MM.1S (cell line): ENCODE measurements around the gene DAB1.

Experiments used
- DNase-seq: peaks from one replicate; pipeline ENCODE4 v3.0.0-alpha.2; 2015
- H2AFZ ChIP-seq: fragments of 300-600 bp; sonication (generic); 2 replicates; pipeline ENCODE4 v1.6.0; 2016; ENCODE audit warnings: antibody characterized with exemption, low read length
- H3F3A ChIP-seq: fragments of 300-600 bp; sonication (generic); 2 replicates; pipeline ENCODE4 v1.6.1; 2016; ENCODE audit warnings: mild to moderate bottlenecking, antibody characterized with exemption, low read length, moderate library complexity, mixed read lengths; ENCODE audit not compliant: insufficient read depth
- H3K27ac ChIP-seq: fragments of 300-600 bp; sonication (generic); 2 replicates; pipeline ENCODE4 v1.5.1; 2016; ENCODE audit warnings: mild to moderate bottlenecking, low read length
- H3K27me3 ChIP-seq: fragments of 300-600 bp; sonication (generic); replicated peaks from 2 replicates; pipeline ENCODE4 v1.6.0; 2016; ENCODE audit warnings: low read length; ENCODE audit not compliant: insufficient read depth
- H3K36me3 ChIP-seq: fragments of 300-600 bp; sonication (generic); replicated peaks from 2 replicates; pipeline ENCODE4 v1.6.1; 2016; ENCODE audit warnings: mild to moderate bottlenecking, low read length, mixed read lengths; ENCODE audit not compliant: insufficient read depth
- H3K4me1 ChIP-seq: fragments of 300-600 bp; sonication (generic); 2 replicates; pipeline ENCODE4 v1.6.1; 2016; ENCODE audit warnings: low read length, mixed read lengths
- H3K4me2 ChIP-seq: fragments of 300-600 bp; sonication (generic); 2 replicates; pipeline ENCODE4 v1.6.0; 2016; ENCODE audit warnings: low read depth, low read length
- H3K4me3 ChIP-seq: fragments of 300-600 bp; sonication (generic); 2 replicates; pipeline ENCODE4 v1.5.1; 2016; ENCODE audit warnings: low read length, mixed read lengths
- H3K79me2 ChIP-seq: fragments of 300-600 bp; sonication (generic); 2 replicates; pipeline ENCODE4 v1.6.1; 2016; ENCODE audit warnings: mixed run types, low read length, mixed read lengths
- H3K9ac ChIP-seq: fragments of 300-600 bp; sonication (generic); 2 replicates; pipeline ENCODE4 v1.6.1; 2016; ENCODE audit warnings: low read length, mixed read lengths
- H3K9me2 ChIP-seq: fragments of 300-600 bp; sonication (generic); replicated peaks from 2 replicates; pipeline ENCODE4 v1.6.1; 2016; ENCODE audit warnings: mild to moderate bottlenecking, low read length, mixed read lengths; ENCODE audit not compliant: insufficient read depth
- H3K9me3 ChIP-seq: fragments of 300-600 bp; sonication (generic); replicated peaks from 2 replicates; pipeline ENCODE4 v1.6.1; 2016; ENCODE audit warnings: mild to moderate bottlenecking, low read length, mixed read lengths; ENCODE audit not compliant: insufficient read depth
- H4K20me1 ChIP-seq: fragments of 300-600 bp; sonication (generic); 2 replicates; pipeline ENCODE4 v1.6.1; 2016; ENCODE audit warnings: mild to moderate bottlenecking, low read length, moderate library complexity, mixed read lengths; ENCODE audit not compliant: insufficient read depth
- CTCF ChIP-seq: fragments of 300-600 bp; sonication (generic); IDR thresholded peaks from 2 replicates; pipeline ENCODE4 v1.5.1; 2016; ENCODE audit warnings: antibody characterized with exemption, low read length, mixed read lengths
- EZH2 ChIP-seq: fragments of 300-600 bp; sonication (generic); optimal IDR thresholded peaks from 2 replicates; pipeline ENCODE3; 2017; ENCODE audit warnings: low read depth, mild to moderate bottlenecking, antibody characterized with exemption, low read length, mixed read lengths
- EZH2phosphoT487 ChIP-seq: fragments of 300-600 bp; sonication (generic); IDR thresholded peaks from 2 replicates; pipeline ENCODE4 v1.6.1; 2018; ENCODE audit warnings: antibody characterized with exemption, low read length

The DAB1 gene

GRCh38 chr1:57262472-57262871 lies 161.4 kb downstream of the DAB1 start:
- H3K9me3 ChIP-seq, result no peaks in the 10 kb centered on the region
- no peak for TF ChIP-seq EZH2
- TF ChIP-seq CTCF, result no peak
- H2AFZ ChIP-seq, result no peak overlapping the region
- no peak overlapping the region for H3K4me3 ChIP-seq
- no peaks in the 10 kb centered on the region for H3K27me3 ChIP-seq
- no peak for DNase-seq
- H3K4me2 ChIP-seq, result no peak overlapping the region
- no peaks in the 10 kb centered on the region for H3K36me3 ChIP-seq
- no peaks in the 10 kb centered on the region for H3K79me2 ChIP-seq
- H3F3A ChIP-seq, result no peaks in the 10 kb centered on the region
- no peaks in the 10 kb centered on the region for H3K4me1 ChIP-seq
- no peak overlapping the region for H3K27ac ChIP-seq
- H3K9me2 ChIP-seq, result no peaks in the 10 kb centered on the region
- no peak overlapping the region for H3K9ac ChIP-seq
- H4K20me1 ChIP-seq, result no peaks in the 10 kb centered on the region

GRCh38 chr1:57258557-57259325 lies 165.1 kb downstream of the DAB1 start:
- Histone ChIP-seq H3K27ac (no peak overlapping the region), H2AFZ (no peak overlapping the region), H4K20me1 (no peaks in the 10 kb centered on the region), H3F3A (no peaks in the 10 kb centered on the region), H3K9me3 (no peaks in the 10 kb centered on the region), H3K4me2 (no peak overlapping the region), H3K9ac (no peak overlapping the region), H3K4me1 (no peaks in the 10 kb centered on the region), H3K36me3 (no peaks in the 10 kb centered on the region), H3K27me3 (no peaks in the 10 kb centered on the region), H3K4me3 (no peak overlapping the region), H3K9me2 (no peaks in the 10 kb centered on the region), H3K79me2 (no peaks in the 10 kb centered on the region)
- DNase-seq, result no peak
- TF ChIP-seq EZH2, result no peak
- TF ChIP-seq EZH2phosphoT487, result no peak
- no peak for TF ChIP-seq CTCF

GRCh38 chr1:57255945-57256344 lies 167.9 kb downstream of the DAB1 start:
- Histone ChIP-seq H3K9me2 (no peaks in the 10 kb centered on the region), H3K79me2 (no peaks in the 10 kb centered on the region), H3K9ac (no peak overlapping the region), H3K27me3 (no peaks in the 10 kb centered on the region), H3K4me1 (no peaks in the 10 kb centered on the region), H3K4me3 (no peak overlapping the region), H3K9me3 (no peaks in the 10 kb centered on the region), H3K4me2 (no peak overlapping the region), H2AFZ (no peak overlapping the region), H3K36me3 (no peaks in the 10 kb centered on the region), H4K20me1 (no peaks in the 10 kb centered on the region), H3F3A (no peaks in the 10 kb centered on the region), H3K27ac (no peak overlapping the region)
- no peak for TF ChIP-seq CTCF
- TF ChIP-seq EZH2, result no peak
- TF ChIP-seq EZH2phosphoT487, result no peak
- no peak for DNase-seq
